Smooth muscle cell (in vitro differentiated cells): Measurements from ENCODE around the gene ESRRA. TPM values are rescaled to one million over a fixed set of nuclear protein-coding genes. Genes with fewer than 3 reads are reported as not detected.

ENCODE experiments used
- DNase-seq: peaks from one replicate; lab custom pipeline; 2025; ENCODE audit not compliant: unreplicated experiment; lab: John Stamatoyannopoulos, UW
- H2AFZ ChIP-seq: fragments of 200-600 bp; sonication (generic); 2 replicates; pipeline ENCODE4 v1.6.0; 2016; ENCODE audit warnings: antibody characterized with exemption, low read depth, mild to moderate bottlenecking
- H3F3A ChIP-seq: fragments of 200-600 bp; sonication (generic); 2 replicates; pipeline ENCODE4 v1.6.0; 2017; ENCODE audit warnings: antibody characterized with exemption, low read depth
- H3K27ac ChIP-seq: fragments of 200-600 bp; sonication (generic); 2 replicates; pipeline ENCODE4 v1.5.1; 2016; ENCODE audit warnings: low read depth, mild to moderate bottlenecking
- H3K27me3 ChIP-seq: fragments of 200-600 bp; sonication (generic); 2 replicates; pipeline ENCODE4 v1.6.1; 2016; ENCODE audit warnings: low read depth, mild to moderate bottlenecking
- H3K36me3 ChIP-seq: fragments of 200-600 bp; sonication (generic); 2 replicates; pipeline ENCODE4 v1.5.1; 2016; ENCODE audit warnings: low read depth
- H3K4me1 ChIP-seq: fragments of 200-600 bp; sonication (generic); 2 replicates; pipeline ENCODE4 v1.5.1; 2016; ENCODE audit warnings: low read depth
- H3K4me2 ChIP-seq: fragments of 200-600 bp; sonication (generic); 2 replicates; pipeline ENCODE4 v1.6.0; 2016; ENCODE audit warnings: mild to moderate bottlenecking
- H3K4me3 ChIP-seq: fragments of 200-600 bp; sonication (generic); 2 replicates; pipeline ENCODE4 v1.5.1; 2016; ENCODE audit warnings: mild to moderate bottlenecking
- H3K79me2 ChIP-seq: fragments of 200-600 bp; sonication (generic); 2 replicates; pipeline ENCODE4 v1.6.0; 2016; ENCODE audit warnings: low read depth, mild to moderate bottlenecking
- H3K9ac ChIP-seq: fragments of 200-600 bp; sonication (generic); 2 replicates; pipeline ENCODE4 v1.6.0; 2016; ENCODE audit warnings: low read depth
- H3K9me3 ChIP-seq: fragments of 200-600 bp; sonication (generic); replicated peaks from 2 replicates; pipeline ENCODE4 v1.5.1; 2016; ENCODE audit warnings: low read depth
- H4K20me1 ChIP-seq: fragments of 200-600 bp; sonication (generic); 2 replicates; pipeline ENCODE4 v1.6.0; 2016; ENCODE audit warnings: low read depth
- WGBS: methylation state at CpG from one replicate; pipeline ENCODE4 v1.1.7; 2016; ENCODE audit warnings: low lambda C conversion rate; 5-methylcytosine and 5-hydroxymethylcytosine counted together
- polyA plus RNA-seq: library from polyadenylated mRNA; unstranded; fragments of >200 nt; fragmentation: Nextera tagmentation; extraction: Ambion mirVana; gene quantifications from 2 replicates; pipeline ENCODE4 v1.2.1, GENCODE V29; 2016
- total RNA-seq: library from RNA; depleted of rRNA; stranded (reverse); fragments of >200 nt; gene quantifications from 2 replicates; pipeline ENCODE4 v1.2.3, GENCODE V29; 2014
- TF ChIP-seq, protein P1 (sequence below): fragments of 200-600 bp; sonication (generic); IDR thresholded peaks from 2 replicates; pipeline ENCODE4 v1.5.1; 2017; ENCODE audit warnings: borderline replicate concordance, mild to moderate bottlenecking, antibody characterized with exemption; ENCODE audit not compliant: insufficient read depth, poor library complexity, severe bottlenecking

Gene ESRRA
- total and polyA plus RNA-seq, 2 experiments from 2014 or later: 8.0 to 16.7 TPM

GRCh38 chr11:64356498-64357411, 51.4 kb downstream of the ESRRA start:
- 78% methylated on average over 25 of the region's 25 CpGs for WGBS
- peak overlapping the region; percentile 93 for H3K27ac ChIP-seq

GRCh38 chr11:64357446-64357845, 52.1 kb downstream of the ESRRA start:
- H3K27me3 ChIP-seq: no peaks in the 10 kb centered on the region
- no peak overlapping the region for H2AFZ ChIP-seq
- no peak for DNase-seq
- no peak overlapping the region for H3K9ac ChIP-seq
- peaks cover 13% of the 10 kb centered on the region for H4K20me1 ChIP-seq
- no peaks in the 10 kb centered on the region for H3K36me3 ChIP-seq
- peaks cover 22% of the 10 kb centered on the region for H3K4me1 ChIP-seq
- peak overlapping the region; percentile 93 for H3K27ac ChIP-seq
- 95% methylated on average over 6 of the region's 6 CpGs for WGBS
- H3F3A ChIP-seq: peaks cover 8% of the 10 kb centered on the region
- peaks cover 12% of the 10 kb centered on the region for H3K79me2 ChIP-seq
- H3K4me3 ChIP-seq: no peak overlapping the region
- TF ChIP-seq, protein P1, sequence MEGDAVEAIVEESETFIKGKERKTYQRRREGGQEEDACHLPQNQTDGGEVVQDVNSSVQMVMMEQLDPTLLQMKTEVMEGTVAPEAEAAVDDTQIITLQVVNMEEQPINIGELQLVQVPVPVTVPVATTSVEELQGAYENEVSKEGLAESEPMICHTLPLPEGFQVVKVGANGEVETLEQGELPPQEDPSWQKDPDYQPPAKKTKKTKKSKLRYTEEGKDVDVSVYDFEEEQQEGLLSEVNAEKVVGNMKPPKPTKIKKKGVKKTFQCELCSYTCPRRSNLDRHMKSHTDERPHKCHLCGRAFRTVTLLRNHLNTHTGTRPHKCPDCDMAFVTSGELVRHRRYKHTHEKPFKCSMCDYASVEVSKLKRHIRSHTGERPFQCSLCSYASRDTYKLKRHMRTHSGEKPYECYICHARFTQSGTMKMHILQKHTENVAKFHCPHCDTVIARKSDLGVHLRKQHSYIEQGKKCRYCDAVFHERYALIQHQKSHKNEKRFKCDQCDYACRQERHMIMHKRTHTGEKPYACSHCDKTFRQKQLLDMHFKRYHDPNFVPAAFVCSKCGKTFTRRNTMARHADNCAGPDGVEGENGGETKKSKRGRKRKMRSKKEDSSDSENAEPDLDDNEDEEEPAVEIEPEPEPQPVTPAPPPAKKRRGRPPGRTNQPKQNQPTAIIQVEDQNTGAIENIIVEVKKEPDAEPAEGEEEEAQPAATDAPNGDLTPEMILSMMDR: no peak
- no peaks in the 10 kb centered on the region for H3K9me3 ChIP-seq
- peak overlapping the region; percentile 96 for H3K4me2 ChIP-seq

More at GRCh38 chr11:64356498-64357411, 51.4 kb downstream of the ESRRA start:
- peaks cover 8% of the 10 kb centered on the region for H3F3A ChIP-seq
- H4K20me1 ChIP-seq: peaks cover 13% of the 10 kb centered on the region
- peaks cover 12% of the 10 kb centered on the region for H3K79me2 ChIP-seq
- TF ChIP-seq, protein P1: peak; percentile 51
- no peaks in the 10 kb centered on the region for H3K36me3 ChIP-seq
- no peak overlapping the region for H3K4me2 ChIP-seq
- no peaks in the 10 kb centered on the region for H3K27me3 ChIP-seq
- no peaks in the 10 kb centered on the region for H3K9me3 ChIP-seq
- no peak overlapping the region for H3K9ac ChIP-seq
- no peak overlapping the region for H2AFZ ChIP-seq
- DNase-seq: no peak
- peaks cover 22% of the 10 kb centered on the region for H3K4me1 ChIP-seq
- no peak overlapping the region for H3K4me3 ChIP-seq

GRCh38 chr11:64357904-64358535, 52.7 kb downstream of the ESRRA start:
- no peaks in the 10 kb centered on the region for H3K36me3 ChIP-seq
- peaks cover 12% of the 10 kb centered on the region for H3K79me2 ChIP-seq
- peak overlapping the region; percentile 91 for H3K9ac ChIP-seq
- peaks cover 8% of the 10 kb centered on the region for H3F3A ChIP-seq
- H3K27me3 ChIP-seq: no peaks in the 10 kb centered on the region
- WGBS: 61% methylated on average over 13 of the region's 13 CpGs
- H3K4me3 ChIP-seq: peak overlapping the region; percentile 82
- TF ChIP-seq, protein P1: no peak
- peaks cover 22% of the 10 kb centered on the region for H3K4me1 ChIP-seq
- no peak overlapping the region for H2AFZ ChIP-seq
- no peaks in the 10 kb centered on the region for H3K9me3 ChIP-seq
- H3K27ac ChIP-seq: peak overlapping the region; percentile 93
- H4K20me1 ChIP-seq: peaks cover 13% of the 10 kb centered on the region
- peak overlapping the region; percentile 96 for H3K4me2 ChIP-seq
- DNase-seq: no peak
